Cardiac fibroblast (primary cell): ENCODE results near the gene RAB11FIP4.
"Not testable (repeated sequence)": the region's sequence is repeated elsewhere in the genome, so short reads cannot be mapped to it uniquely, and the experiment has no call there.

Source experiments
- DNase-seq, 2 donors: peaks; one replicate each; pipeline versions ENCODE4 v3.0.0 to v3.0.0-alpha.2; 2010; ENCODE audit warnings: low read depth in 2 of 2
- H3K4me3 ChIP-seq, 2 donors: replicated peaks in 1 of 2; 1 replicate in 1 of 2; 2 replicates in 1 of 2; pipeline ENCODE4 v1.5.1; 2011; ENCODE audit warnings: low read depth in 2 of 2, low read length in 2 of 2, mild to moderate bottlenecking in 2 of 2, moderate library complexity in 1 of 2
- TF ChIP-seq, protein P1 (sequence below): IDR thresholded peaks from one replicate; pipeline ENCODE4 v1.5.1; 2011; ENCODE audit warnings: low read depth, mild to moderate bottlenecking, low read length, inconsistent platforms

The RAB11FIP4 gene, protein sequence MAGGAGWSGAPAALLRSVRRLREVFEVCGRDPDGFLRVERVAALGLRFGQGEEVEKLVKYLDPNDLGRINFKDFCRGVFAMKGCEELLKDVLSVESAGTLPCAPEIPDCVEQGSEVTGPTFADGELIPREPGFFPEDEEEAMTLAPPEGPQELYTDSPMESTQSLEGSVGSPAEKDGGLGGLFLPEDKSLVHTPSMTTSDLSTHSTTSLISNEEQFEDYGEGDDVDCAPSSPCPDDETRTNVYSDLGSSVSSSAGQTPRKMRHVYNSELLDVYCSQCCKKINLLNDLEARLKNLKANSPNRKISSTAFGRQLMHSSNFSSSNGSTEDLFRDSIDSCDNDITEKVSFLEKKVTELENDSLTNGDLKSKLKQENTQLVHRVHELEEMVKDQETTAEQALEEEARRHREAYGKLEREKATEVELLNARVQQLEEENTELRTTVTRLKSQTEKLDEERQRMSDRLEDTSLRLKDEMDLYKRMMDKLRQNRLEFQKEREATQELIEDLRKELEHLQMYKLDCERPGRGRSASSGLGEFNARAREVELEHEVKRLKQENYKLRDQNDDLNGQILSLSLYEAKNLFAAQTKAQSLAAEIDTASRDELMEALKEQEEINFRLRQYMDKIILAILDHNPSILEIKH

DNA sequence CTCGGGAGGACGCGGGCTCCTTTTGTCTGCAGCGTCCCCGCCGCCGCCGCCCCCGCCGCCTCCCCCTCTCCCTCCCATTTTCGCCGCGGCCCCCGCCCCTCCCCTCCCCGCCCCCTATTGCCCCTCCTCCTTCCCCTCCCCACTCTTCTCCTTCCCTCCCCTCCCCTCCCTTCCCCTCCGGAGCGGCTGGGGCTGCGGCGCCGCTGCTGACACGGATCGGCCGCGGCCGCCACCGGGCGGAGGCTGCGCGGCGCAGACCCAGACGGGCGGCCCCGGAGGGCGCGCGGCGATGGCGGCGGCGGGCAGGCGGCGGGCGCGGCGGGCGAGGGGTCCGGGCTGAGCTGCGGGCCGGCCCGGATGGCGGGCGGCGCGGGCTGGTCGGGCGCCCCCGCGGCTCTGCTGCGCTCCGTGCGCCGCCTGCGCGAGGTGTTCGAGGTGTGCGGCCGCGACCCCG lies at the start of gene RAB11FIP4:
TSS of gene RAB11FIP4 (plus strand) at position 180 of the 454 bp plus-strand sequence. CDS start at position 358, 178 bp downstream.
- TF ChIP-seq, protein P1, sequence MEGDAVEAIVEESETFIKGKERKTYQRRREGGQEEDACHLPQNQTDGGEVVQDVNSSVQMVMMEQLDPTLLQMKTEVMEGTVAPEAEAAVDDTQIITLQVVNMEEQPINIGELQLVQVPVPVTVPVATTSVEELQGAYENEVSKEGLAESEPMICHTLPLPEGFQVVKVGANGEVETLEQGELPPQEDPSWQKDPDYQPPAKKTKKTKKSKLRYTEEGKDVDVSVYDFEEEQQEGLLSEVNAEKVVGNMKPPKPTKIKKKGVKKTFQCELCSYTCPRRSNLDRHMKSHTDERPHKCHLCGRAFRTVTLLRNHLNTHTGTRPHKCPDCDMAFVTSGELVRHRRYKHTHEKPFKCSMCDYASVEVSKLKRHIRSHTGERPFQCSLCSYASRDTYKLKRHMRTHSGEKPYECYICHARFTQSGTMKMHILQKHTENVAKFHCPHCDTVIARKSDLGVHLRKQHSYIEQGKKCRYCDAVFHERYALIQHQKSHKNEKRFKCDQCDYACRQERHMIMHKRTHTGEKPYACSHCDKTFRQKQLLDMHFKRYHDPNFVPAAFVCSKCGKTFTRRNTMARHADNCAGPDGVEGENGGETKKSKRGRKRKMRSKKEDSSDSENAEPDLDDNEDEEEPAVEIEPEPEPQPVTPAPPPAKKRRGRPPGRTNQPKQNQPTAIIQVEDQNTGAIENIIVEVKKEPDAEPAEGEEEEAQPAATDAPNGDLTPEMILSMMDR, result no peak
- H3K4me3 ChIP-seq, result peak within 1 kb of the TSS in 1 of 2 donors; percentile 34
- peak in 1 of 2 donors; percentile 41 for DNase-seq

DNA sequence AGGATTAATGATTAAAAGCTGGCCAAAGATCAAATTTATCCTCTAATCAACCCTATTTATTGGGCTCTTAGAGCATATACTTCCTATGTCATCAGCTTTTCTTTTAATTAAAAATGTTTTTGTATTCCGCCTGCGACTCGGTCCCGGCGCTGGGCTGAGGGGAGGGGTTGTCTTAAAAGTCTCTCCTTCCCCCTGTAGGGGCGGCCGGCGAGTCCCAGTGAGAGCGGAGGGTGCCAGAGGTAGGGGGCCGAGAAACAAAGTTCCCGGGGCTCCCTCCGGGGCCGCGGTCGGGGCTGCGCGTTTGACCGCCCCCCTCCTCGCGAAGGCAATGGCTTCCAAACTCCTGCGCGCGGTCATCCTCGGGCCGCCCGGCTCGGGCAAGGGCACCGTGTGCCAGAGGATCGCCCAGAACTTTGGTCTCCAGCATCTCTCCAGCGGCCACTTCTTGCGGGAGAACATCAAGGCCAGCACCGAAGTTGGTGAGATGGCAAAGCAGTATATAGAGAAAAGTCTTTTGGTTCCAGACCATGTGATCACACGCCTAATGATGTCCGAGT lies 46.2 kb upstream of the RAB11FIP4 start:
- not testable (repeated sequence) for DNase-seq, H3K4me3 ChIP-seq

GRCh38 chr17:31349454-31349853 lies 42.0 kb upstream of the RAB11FIP4 start:
- DNase-seq, result no peak
- TF ChIP-seq, protein P1, result no peak
- H3K4me3 ChIP-seq, result no peak overlapping the region

GRCh38 chr17:31355935-31356334 lies 35.5 kb upstream of the RAB11FIP4 start:
- TF ChIP-seq, protein P1, result no peak
- no peak for DNase-seq
- H3K4me3 ChIP-seq, result no peak overlapping the region

- DNase-seq, result no peak
- no peak overlapping the region for H3K4me3 ChIP-seq
- TF ChIP-seq, protein P1, result no peak
These were observed 34.4 kb upstream of the RAB11FIP4 start for GRCh38 chr17:31357091-31357490.

- no peak overlapping the region for H3K4me3 ChIP-seq
- TF ChIP-seq, protein P1, result no peak
- peak in 1 of 2 donors; percentile 11 for DNase-seq
These were observed 33.6 kb upstream of the RAB11FIP4 start for GRCh38 chr17:31357839-31358394.

DNA sequence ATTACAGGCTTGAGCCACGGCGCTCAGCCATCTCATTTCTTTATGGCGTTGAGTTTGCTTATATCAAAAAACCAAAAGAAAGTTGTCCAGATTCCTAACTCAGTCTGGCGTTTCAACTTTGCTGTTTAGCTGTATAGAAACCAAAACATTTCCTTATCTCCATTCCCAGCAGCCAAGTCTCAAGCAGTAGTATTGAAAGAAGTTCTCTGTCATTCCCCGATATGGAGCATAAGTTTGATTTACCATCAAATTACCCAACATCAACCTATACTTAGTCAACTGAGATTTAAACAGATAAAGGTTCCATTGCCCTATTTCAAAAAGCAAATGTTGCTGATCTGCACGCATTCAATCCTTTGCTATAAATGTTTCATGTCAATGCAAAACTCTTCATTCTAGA lies 27.5 kb upstream of the RAB11FIP4 start:
- no peak overlapping the region for H3K4me3 ChIP-seq
- TF ChIP-seq, protein P1, result no peak
- DNase-seq, result no peak
